Measurements from ENCODE around the gene SND1. TPM values are rescaled to one million over a fixed set of nuclear protein-coding genes. Genes with fewer than 3 reads are reported as not detected.

The SND1 gene
- total and polyA plus RNA-seq, 10 of the 15 experiments (the other 5 are each of a cell fraction or from before 2014, with no cell fraction given) = 52.4 to 270 (median 146) TPM

DNA sequence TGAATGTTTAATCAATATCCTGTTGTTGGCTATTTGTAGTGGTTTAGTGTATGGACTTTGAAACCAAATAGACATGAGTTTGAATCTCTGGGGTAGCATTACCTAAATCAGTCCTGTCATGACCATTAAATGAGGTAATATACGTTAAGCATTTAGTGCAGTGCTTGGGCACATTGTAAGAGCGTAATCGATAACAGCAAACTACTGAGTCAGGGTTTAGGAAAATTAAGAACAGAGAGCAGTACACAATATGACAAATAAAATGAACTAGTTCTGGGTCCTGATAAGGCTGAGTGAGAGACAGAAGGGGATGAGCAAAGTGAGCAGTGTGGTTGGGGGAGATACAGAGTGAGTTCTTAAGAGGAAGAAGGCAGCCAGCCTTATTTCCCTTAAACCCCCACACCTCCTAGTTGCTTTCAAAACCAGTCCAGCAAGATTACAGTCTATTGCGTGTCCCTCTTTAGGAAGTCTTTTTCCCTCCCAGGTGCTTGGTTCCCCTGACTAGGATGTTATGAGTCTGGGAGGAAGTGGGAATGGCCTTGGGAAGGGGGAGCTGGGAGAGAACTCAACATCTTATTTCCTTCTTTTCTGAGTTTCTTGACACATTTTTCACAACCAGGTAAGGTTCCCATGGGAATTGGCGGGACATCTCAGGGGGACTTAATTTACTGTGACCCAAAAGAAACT is 171.0 kb downstream of the SND1 start:
- peaks cover 18% of the 10 kb centered on the region for H3K4me1 ChIP-seq (ENCODE audit: control insufficient read depth, insufficient read depth, low read length)
- H3K4me3 ChIP-seq = no peak overlapping the region
- no peak for FAIRE-seq
- peak; percentile 41 for ATAC-seq
- TF ChIP-seq RELA (IDR thresholded peaks at IDR 0.05; ENCODE audit: borderline replicate concordance, partially characterized antibody) = no peak
- peak; percentile 26; the same call in 1 of the 2 replicates for TF ChIP-seq SPI1 (IDR thresholded peaks at IDR 0.05; ENCODE audit: borderline replicate concordance, insufficient read depth, low read depth, low read length)
- TF ChIP-seq EED (IDR thresholded peaks at IDR 0.05; ENCODE audit: low read depth) = 0 out of 2 replicates have a peak, but pooled peaks have one; percentile 36
- TF ChIP-seq, protein P1, sequence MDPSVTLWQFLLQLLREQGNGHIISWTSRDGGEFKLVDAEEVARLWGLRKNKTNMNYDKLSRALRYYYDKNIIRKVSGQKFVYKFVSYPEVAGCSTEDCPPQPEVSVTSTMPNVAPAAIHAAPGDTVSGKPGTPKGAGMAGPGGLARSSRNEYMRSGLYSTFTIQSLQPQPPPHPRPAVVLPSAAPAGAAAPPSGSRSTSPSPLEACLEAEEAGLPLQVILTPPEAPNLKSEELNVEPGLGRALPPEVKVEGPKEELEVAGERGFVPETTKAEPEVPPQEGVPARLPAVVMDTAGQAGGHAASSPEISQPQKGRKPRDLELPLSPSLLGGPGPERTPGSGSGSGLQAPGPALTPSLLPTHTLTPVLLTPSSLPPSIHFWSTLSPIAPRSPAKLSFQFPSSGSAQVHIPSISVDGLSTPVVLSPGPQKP (IDR thresholded peaks at IDR 0.05; ENCODE audit: low read depth, low read length) = no peak
- peak; percentile 16 to 31; a peak in 1 of 4 replicates for TF ChIP-seq IKZF2 (IDR thresholded peaks at IDR 0.05)
- TF ChIP-seq MEF2B (IDR thresholded peaks at IDR 0.05; ENCODE audit: partially characterized antibody, poor library complexity, severe bottlenecking) = peak; percentile 55
- no peak for TF ChIP-seq RAD51 (IDR thresholded peaks at IDR 0.05)
- no peak overlapping the region for H3K9ac ChIP-seq (ENCODE audit: control insufficient read depth, insufficient read depth, low read length)
- no TSS peak for BruUV-seq (replicated peaks)
- peak overlapping the region; percentile 27; the same call in 1 of the 2 replicates for H3K27ac ChIP-seq (ENCODE audit: control insufficient read depth, insufficient read depth)
- ChIA-PET POLR2A (interaction anchor here (0.5 to 0.7 kb wide), 2 partner anchors 43 to 888 kb away, joined by 3 to 4 read pairs; no protein-coding TSS in a partner anchor), SMC1A (ENCODE audit: uncharacterized antibody, unreplicated experiment) (interaction anchor here (0.7 to 1.4 kb wide), 3 partner anchors 13 to 105 kb away, joined by 3 read pairs; no protein-coding TSS in a partner anchor), CTCF (interaction anchor here (0.6 to 2.8 kb wide), 2 partner anchors 30 to 60 kb away, joined by 3 to 6 read pairs; no protein-coding TSS in a partner anchor), RAD21 (ENCODE audit: unreplicated experiment) (interaction anchor here (0.9 kb wide), 1 partner anchor 48 kb away, joined by 3 read pairs; no protein-coding TSS in a partner anchor)
- H3K4me2 ChIP-seq (ENCODE audit: control insufficient read depth, insufficient read depth) = no peak overlapping the region
- intact Hi-C loops (cut with micrococcal nuclease; ENCODE audit: unreplicated experiment) = no loop called here
- no peak for DNase-seq (ENCODE audit: low read depth, low spot score)
- 77% methylated on average over 5 of the region's 5 CpGs for WGBS (ENCODE audit: insufficient coverage, insufficient replicate concordance, low lambda C conversion rate, missing lambda C conversion rate)
- no peak overlapping the region for H2AFZ ChIP-seq (ENCODE audit: control insufficient read depth, low read depth, low read length)
- H3K79me2 ChIP-seq (ENCODE audit: control insufficient read depth, insufficient read depth, low read length) = peaks cover 29% of the 10 kb centered on the region
- peaks cover 0 to 2% of the 10 kb centered on the region in 2 experiments; a peak in 1 of 4 replicates for H3K36me3 ChIP-seq (ENCODE audit: control insufficient read depth in 2 of 2, insufficient read depth in 2 of 2, low read length in 1 of 2)
- H3K27me3 ChIP-seq (replicated peaks in 1 of 2; ENCODE audit: control insufficient read depth in 2 of 2, insufficient read depth in 2 of 2, low read length in 1 of 2) = no peaks in the 10 kb centered on the region
- H4K20me1 ChIP-seq (ENCODE audit: control insufficient read depth, insufficient read depth) = no peaks in the 10 kb centered on the region
- in situ Hi-C loops (cut with MboI) = no loop called here
- H3K9me3 ChIP-seq (replicated peaks; ENCODE audit: control insufficient read depth, insufficient read depth, low read length) = no peaks in the 10 kb centered on the region

Data from GM12878 (cell line).